NB4 (cell line): ENCODE data around the gene MIA2.

ENCODE experiments used
- POLR2A ChIP-seq: IDR thresholded peaks from 2 replicates; pipeline ENCODE4 v1.6.1; 2011; ENCODE audit warnings: mild to moderate bottlenecking; ENCODE audit not compliant: insufficient read length; ENCODE audit errors: extremely low read depth
- TF ChIP-seq, protein P1 (sequence below): IDR thresholded peaks from one replicate; pipeline ENCODE4 v1.5.1; 2012; ENCODE audit warnings: low read depth, low read length

DNA sequence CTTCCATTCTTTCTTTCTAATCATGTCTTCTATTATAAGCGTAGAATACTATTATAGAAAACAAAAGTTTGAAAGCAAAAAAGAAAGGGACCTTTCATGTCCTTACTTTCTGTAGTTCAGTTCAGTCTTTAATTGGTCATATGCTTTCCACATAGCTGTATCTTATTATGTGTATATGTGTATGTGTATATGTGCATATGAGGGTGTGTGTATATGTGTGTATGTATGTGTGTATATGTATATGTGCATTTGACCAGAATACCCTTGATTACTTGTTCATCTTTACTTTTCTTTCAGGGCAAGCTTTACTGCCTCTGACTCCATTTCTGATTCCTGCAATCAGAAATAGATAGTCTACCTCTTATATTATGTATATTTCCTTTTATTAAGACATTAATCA, 109.9 kb downstream of the MIA2 start:
- TF ChIP-seq, protein P1, sequence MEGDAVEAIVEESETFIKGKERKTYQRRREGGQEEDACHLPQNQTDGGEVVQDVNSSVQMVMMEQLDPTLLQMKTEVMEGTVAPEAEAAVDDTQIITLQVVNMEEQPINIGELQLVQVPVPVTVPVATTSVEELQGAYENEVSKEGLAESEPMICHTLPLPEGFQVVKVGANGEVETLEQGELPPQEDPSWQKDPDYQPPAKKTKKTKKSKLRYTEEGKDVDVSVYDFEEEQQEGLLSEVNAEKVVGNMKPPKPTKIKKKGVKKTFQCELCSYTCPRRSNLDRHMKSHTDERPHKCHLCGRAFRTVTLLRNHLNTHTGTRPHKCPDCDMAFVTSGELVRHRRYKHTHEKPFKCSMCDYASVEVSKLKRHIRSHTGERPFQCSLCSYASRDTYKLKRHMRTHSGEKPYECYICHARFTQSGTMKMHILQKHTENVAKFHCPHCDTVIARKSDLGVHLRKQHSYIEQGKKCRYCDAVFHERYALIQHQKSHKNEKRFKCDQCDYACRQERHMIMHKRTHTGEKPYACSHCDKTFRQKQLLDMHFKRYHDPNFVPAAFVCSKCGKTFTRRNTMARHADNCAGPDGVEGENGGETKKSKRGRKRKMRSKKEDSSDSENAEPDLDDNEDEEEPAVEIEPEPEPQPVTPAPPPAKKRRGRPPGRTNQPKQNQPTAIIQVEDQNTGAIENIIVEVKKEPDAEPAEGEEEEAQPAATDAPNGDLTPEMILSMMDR: no peak
- no peak for TF ChIP-seq POLR2A
